CD4-positive, alpha-beta T cell treated with Interleukin-4 for 4 hours (primary cell): ENCODE results near the gene CCDC78.

Experiments used
- DNase-seq: peaks from one replicate; pipeline ENCODE4 v3.0.0-alpha.2; 2020

Gene CCDC78

DNA sequence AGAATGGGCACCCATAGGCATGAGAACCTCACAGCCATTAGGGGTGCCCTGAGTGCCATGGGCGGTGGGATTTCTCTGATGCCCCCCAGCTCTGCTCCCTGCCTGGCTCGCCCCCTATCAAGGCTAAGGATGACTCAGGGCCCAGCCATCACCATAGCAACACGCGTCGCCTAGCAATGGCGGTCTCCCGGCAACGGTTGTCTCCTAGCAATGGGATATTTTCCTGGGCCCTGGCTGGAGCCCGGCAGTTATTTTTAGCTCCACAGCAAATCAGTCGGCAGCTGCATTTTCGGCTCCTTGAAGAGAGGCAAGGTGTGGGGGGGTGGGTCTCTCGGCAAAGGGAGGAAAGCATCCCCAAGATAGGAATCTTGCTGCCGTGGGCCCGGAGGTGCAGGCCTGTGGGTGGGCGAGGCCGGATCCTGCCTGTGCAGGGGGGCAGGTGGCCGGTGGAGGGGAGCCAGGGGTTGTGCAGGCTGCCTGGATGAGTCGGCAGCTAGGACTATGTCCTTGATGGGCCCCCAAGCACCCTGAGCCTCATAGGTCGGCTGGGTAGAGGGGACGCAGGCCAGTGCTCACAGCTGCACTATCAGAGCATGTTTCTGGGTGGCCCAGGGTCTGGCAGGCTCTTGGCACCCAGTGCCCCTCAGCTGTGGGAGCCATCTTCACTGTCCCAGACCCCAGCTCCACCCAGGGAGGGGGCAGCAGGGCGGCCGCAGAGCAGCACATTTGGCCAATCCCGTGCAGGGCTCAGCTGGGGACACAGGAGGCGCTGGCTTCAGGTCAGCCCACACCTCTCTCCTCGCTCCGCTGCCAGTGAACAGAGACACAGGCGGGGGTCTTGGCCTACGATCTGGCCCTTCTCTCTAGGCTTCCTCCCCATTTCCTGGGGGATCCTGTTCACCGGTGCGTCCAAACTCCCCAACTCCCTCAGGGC lies 16.4 kb downstream of the CCDC78 start:
- DNase-seq = no peak

DNA sequence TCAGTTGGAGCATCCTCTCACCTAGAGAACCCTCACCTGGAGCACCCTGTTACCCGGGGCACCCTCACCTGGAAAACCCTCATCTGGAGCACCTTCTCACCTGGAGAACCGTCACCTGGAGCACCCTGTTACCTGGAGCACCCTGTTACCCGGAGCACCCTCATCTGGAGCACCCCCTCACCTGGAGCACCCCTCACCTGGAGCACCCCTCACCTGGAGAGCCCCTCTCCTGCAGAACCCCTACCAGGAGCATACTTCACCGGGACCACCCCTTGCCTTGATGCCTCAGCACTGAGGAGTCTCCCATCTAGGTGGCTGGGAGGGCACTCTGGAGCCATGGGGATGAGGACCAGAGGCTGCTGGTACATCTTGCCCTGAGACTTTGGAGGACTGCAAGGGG lies 17.3 kb downstream of the CCDC78 start:
- no peak for DNase-seq

DNA sequence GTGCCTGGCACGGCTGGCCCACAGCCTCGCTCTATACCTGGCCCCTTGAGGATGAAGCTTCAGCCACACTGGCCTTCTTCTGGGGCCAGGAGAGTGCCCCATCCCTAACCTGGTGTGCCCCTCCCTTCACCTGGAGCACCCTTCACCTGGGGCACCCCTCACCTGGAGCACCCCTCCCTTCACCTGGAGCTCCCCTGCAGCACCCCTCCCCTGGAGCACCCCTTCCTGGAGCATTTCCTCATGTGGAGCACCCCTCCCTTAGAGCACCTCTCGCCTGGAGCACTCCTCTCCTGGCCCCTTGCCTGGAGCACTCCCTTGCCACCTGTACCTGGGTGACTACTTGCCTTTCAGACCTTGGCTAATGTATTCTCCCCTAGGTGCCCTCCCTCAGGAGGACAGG lies 18.2 kb downstream of the CCDC78 start:
- DNase-seq = no peak

DNA sequence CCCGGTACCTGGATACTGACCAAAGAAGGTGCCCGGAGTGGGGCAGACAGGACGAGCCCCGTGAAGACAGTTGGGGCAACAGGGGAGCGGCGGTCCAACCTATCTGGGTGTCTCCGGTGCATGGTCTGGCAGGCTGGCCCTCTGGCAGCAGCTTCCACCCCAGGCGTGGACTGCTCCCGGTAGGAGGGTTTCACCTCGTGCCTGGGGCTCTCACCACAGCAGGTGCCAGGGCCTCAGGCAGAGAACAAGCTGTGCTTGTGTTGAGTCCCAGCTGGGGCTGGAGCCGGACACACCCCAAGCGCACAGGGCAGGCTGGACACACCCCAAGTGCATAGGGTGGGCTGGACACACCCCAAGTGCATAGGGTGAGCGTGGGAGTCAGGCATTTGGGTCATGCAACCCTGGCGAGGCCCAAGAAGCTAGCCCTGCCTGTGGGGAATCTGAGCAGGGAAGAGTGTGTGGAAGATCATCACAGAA lies 19.1 kb downstream of the CCDC78 start:
- DNase-seq = no peak

DNA sequence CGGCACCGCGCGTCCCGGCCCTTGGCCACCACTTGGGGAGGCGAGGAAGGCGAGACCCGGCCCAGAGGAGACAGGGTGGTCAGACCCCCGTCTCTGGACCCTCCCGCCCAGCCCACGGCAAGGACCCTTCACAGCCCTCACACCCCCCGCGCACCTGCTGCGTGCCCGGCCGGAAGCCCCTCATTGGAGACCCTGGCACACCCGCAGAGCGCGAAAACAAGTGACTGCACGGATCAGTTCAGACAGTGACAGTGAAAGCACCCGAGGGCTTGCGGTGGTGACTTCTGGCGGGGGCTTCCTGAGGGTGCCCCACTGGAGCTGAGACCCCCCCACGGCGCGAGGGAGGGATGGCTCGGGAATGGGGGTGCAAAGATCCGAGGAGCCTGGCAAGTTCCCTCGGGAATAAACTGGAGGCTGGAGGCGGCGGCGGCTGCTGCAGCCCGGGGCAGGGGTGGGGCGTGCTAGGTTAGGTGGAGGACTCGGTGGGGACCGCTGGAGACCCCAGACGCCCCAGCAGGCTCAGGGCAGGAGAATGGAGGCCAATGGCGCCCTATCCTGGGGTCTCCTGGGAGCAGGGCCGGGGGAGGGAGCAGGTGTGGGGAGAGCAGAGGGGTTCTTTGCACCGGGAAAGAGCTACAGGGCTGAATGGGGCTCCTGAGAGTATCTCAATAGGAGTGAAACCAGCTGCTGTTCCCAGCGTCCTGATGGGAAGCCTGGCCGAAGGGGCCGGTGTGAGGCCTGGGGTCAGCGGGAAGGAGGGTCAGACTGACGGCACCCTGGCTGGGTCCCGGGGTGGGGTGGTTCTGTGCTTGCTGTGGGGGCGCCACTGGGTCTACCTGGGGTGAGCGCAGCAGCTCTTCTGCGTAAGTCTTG lies 19.8 kb downstream of the CCDC78 start:
- no peak for DNase-seq

DNA sequence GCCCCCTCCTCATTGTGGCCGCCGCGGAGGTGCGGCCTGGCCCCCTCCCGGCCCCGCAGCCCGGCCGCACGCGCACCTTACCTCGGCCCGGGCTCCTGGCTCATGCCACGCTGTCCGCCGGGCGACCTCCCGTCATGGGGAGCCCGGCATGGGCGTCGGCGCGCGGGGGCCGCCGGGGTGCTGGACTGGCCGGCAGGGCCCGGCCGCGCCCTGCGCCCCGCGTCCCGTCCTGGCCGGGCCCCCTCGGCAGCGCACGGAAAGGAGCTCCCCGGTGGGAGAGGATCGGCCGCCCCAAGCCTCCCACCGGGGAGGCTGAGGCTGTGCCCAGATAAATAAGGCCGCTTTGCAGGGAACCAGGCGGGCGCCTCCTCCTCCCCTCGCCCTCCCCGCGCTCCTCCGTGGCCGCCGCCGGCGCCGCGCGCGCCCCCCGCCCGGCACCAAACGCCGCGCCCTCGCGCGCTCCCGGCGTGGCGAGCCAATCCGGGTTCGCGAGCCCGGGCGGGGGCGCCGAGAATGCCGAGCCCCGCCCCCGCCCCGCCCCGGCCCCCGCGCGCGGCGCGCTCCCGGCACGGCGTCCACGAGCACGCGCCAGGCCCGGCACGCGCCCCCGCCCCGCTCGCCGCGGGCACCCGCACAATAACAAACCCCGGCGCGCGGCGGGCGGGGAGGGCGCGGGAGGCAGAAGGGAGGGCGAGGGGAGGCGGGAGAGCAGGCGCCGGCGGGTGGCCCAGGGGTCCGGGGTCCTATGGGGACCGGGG lies 20.6 kb downstream of the CCDC78 start, which contains the start of gene FBXL16:
FBXL16 (minus strand) TSS at position 371 of the 758 bp plus-strand sequence. CDS start 8,396 bp downstream, outside the sequence.
- DNase-seq = no peak

DNA sequence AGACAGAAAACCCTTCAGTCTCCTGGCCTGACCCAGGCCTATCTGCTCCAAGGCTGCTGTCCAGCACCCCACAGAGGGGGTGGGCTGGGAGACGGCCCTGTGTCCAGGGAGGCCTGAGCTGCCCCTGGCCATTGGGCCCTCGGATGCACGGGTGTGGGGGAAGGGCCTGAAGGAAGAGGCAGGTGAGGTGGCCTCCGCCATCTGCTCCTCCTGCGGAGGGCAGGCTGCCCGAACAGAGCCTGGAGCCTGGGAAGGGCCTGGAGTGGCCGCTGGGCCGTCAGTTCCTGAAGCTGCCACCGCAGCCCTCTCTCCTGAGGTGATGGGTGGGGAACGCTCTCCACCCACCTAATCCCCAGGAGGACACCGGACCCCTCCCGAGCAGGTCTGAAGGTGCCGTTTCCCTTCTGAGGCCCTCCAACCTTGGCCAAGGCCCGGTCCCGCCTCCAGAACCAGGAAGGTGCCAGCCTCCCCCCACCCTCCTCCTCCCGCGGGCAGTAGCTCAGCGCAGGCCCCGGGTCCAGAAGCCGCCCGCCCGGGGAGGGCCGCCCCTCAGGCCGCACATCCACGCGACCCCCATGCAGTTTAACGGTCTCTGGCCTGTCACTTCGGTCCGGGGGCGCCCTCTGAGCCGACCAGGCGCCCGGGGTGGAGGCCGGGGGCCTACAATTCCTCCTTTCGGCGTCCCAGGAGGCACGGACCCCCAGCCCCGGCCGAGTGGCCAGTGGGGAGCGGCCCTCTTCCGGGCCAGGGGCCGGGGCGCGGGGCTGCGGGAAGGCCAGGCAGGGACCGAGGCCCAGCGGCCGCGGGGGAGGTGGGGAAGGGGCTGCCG lies 21.5 kb downstream of the CCDC78 start:
- DNase-seq = no peak

DNA sequence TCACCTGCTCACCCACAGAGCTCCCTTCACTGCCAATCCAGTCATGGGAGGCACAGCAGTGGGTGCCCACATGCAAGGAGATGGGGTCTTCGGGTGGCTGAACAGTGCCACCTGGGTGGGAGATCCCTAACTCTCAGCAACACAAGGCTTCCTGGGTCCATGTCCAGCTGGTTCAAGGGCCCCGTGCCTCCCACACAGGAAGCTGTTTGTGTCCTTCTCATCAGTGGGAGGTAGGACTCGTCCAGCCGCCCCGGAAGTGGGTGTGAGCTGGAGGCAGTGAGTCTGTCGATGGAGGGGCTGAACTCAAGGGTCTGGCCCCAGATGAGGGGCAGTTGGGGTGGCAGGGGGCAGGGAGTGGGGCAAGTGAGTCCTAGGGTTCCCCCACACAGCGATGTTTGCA lies 22.2 kb downstream of the CCDC78 start:
- no peak for DNase-seq

DNA sequence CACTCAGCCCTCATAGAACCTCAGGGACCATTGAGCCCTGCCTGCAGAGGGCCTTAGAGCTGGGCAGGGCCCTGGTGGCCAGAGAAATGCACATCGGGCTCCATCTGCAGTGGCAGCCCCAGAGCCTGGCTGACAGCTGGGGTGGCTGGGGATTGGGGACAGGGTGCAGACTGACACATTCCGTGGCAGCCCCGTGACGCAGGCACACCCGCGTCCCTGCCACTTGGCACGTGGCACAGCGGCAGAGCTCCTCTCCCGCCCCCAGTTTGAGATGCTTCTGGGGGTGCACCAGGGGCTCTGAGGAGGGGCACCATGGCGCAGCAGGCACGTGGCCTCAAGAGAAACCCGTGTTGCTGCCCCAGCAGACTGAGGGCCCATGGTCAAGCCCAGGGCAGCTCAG lies 22.8 kb downstream of the CCDC78 start:
- DNase-seq = no peak

DNA sequence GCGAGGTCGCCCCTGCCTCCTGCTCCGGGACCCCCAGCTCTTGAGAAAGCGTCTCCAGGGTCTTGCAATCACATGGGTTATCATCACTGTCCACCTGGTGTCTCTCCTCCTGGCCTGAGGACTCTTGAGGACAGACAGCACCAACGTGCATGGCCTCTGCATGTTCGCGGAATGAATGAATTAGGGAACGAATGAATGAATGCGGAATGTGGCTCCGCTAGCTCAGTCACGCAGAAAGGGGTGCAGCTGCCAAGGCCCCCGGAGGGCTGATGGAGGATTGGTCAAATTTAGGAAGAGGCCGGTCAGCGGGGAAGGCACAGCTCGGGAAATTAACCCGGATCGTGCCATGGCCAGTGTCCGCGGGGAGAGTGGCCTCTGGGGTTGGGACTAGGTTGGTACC lies 23.9 kb downstream of the CCDC78 start:
- no peak for DNase-seq

DNA sequence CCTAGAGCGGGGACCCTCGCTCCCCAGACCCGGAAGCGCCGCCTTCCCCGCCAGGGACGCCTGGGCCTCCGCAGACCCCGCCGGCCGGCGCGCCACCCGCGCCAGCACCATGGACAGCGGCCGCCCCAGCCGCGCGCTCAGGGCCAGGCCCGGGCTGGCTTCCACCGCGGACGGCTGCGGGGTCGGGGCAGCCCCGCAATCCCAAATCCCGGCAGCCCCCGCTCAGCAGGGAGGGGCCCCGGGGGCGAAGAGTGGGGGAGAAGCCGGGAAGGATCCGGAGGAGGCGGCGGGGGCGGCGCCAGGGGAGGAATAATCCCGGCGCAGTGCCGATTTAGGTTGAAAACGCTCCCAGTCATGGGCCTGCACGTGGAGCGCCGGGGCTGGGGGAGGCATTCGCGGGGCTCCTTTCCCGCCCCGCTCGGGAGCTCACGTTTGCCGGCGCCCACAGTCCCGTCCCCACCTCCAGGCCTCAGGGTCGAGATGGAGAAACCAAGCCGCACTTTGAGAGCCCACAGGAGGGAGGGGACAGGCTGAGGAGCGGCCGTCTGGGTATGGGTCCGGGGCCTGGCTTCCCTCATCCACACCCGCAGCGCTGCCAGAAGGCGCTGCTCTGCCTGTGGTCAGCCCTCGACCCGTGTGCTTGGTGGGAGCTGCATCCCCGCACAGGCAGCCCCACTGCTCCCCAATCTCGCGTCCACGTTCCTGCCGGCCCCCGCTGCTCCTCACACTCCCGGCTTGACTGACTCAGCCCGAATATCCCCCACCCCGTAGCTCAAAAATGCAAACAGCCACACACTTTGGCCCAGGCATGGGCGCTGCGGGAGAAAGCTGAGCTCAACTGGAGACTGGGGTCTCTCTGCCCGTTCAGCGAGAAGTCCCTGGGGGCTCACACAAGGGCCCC lies 25.3 kb downstream of the CCDC78 start:
- no peak for DNase-seq

DNA sequence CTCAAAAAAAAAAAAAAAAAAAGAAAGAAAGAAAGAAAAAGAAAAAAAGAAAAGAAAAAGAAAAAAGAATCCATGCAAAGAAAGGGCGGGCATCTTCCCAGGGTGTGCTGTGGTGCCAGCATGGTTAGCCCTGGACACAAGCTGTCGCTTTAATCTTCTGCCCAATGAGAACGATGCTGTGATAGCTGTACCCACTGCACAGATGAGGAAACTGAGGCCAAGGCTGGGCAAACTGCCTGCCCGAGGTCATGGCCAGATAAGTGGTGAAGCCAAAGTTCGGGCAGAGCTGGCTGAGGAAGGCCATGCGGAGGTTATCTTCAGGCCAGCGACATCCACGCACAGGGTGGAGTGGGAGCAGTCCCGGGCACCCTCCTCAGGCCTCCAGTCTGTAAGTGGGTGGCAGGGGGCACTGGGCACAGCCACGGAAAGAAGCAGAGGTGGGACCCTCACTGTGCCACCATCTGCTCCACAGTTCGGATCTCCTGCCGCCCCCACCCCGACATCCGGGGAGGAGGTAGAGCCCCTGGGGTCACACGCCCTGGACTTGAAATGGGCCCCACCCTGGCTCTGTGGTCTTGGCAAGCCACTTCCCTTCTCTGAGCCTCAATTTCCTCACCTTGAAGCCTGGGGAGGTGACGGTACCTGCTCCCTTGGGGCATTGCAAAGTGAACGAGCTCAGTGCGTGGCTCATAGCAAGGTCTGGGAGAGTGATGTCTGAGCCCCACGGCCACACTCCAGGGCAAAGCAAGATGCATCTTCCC lies 27.2 kb downstream of the CCDC78 start:
- no peak for DNase-seq

DNA sequence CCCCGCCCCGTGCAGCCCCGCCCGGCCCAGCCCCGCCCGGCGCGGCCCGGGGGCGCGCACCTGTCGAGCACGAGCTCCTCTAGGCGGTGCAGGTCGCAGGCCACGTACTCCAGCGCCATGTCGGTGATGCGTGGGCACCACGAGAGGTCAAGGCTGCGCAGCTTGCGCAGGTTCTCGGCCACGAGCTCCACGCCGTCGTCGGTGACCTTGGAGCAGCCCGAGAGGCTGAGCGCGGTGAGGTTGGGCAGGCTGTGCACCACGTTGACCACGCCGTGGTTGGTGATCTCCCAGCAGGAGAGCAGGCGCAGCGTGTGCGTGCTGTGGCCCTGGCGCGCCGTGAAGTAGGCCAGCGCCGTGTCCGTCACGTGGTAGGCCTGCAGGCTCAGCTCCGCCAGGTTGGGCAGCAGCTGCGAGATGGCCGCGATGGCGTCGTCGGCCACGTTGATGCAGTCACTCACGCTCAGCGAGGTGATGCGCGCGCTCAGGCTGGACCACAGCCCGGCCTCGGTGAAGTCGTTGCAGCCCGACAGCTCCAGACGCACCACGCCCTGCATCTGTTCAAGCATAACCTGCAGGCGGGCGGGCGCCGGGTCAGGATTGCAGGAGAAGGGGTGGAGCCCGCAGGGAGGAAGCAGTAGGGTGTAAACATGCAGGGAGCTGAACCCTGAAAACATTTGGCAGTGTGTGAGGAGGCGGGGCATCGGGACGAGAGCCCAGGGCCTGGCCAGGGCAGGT lies 30.7 kb downstream of the CCDC78 start:
- DNase-seq = peak; percentile 67

DNA sequence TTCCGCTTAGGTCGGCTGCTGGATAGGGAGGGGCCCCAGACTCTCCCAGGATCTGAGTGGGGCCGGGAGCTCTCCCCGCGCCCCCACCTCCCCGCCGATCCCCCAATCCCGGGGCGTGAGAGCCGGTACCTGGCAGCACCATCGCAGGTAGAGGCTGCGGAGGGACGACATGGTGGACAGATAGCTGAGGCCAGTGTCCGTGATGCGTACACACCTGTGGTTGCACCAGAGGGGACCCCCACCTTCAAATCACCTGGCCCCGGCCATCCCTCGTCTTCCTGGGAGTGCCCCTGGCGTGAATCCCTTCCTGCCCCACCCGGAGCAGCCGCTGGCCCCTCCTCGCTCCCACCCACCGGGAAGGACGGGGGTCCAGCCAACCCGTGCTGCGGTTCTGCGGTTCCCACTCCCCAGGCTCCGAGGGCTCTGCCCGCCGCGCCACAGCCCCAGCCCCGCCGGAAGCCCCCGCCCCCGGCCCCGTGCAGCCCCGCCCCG lies 31.3 kb downstream of the CCDC78 start:
- DNase-seq = no peak

DNA sequence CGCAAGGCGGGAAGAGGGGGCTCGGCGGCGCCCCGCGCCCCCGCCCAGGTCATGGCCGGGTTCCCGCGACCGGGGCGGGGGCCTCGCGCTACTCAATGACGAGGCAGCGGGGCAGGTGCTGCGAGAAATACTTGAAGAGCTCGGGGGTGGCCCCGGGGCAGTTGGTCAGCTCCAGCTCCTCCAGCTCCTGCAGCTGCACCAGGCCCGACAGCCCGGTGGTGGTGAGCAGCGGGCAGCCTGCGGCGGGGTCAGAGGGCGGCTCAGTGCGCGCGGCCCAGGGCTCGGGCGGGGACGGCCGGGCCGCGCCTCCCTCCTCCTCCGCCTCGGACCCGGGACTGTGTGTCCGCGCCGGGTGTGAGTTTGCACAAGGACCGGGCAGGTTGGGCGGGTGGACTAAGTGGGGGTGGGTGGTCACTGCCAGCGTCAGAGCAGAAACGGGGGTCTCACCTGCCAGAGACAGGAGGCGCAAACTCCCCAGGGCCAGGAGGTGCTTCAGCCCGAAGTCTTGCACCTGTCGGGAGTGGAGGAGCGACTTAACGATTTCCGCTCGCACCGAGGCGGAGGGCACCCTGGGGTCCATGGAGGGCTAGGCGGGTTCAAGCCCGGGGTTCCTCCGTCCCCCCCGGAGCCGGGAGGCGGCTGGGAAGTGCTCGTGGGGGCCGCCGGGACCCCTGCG lies 31.9 kb downstream of the CCDC78 start:
- DNase-seq = no peak

DNA sequence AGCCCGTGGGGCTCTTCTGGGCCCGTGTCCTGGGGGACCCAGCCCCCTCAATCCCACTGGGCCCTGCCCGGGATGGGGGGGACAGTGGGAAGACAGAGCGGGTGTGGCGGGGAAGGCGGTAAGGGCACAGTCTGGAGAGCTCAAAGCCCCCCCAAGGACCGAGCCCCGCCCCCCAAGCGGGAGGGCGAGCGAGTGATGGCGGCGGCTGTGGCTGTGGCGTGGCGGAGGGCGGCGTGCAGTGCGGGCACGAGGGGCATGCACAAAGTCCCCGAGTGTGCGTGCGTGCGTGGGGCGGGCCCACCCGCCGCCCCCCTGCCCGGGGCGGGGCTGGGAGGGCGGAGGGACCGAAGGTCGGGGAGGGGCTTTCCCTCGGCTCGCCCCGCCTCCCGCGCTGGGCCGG lies 32.5 kb downstream of the CCDC78 start:
- no peak for DNase-seq

DNA sequence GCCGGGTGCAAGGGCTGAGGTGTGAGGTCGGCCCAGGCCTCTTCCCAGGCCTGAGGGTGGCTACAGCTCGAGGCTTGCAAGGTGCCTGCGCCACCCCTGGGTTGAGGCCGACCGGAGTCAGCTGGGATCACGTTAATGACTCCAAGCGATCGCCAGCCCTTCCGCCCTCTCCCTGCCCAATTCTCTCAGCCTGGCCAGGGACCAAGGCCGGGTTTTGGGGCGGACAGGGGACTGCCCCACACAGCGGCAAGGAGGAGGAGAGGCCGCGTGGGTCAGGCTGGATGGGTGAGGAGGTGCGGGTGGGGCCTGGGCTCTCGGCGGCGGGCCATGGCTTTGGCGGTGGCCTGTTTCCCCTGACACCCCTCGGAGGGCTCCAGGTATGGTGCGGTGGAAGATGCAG lies 32.9 kb downstream of the CCDC78 start:
- no peak for DNase-seq

DNA sequence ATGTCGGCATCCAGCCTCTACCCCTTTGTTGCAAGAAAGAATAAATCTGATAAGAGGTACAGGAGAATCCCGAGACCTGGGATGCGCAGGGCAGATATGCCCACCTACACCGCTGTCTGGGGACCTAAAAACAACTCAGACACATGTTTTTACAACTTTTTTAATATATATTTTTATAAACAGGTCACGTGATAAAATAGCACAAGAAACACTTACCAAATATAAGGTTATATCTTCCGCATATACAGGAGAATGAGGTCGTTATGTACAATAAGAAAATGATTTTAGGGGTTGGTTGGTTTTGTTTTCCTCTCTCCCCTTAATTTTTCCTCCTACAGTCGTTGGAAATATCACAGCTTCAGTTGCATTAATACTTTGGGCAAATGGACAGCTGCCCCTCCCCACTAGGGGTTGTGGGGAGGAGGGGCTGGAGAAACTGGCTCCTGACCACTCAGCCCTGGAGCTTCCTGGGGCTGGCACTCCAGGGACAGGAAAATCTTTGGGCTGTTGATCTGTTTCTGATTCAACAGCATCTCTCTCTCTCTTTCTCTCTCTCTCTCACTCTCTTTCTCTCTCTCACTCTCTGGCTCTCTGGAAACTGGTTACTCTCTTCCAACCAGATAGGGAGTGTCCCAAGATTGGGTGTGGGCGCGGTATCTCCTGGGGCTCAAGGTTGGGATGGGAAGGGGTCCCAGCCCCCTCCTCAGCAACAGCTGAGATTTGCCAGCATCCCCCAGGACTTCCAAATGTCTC lies 33.7 kb downstream of the CCDC78 start:
- no peak for DNase-seq
